Stimulated activated memory B cell treated with anti-CD40 and anti-IgM and Interleukin-4, amounts not matched to agents 10 μg/mL and 1 μg/mL and 100 μg/mL, for 72 hours (primary cell): Measurements from ENCODE around the gene ICOSLG.
"Not testable (repeated sequence)": the region's sequence is repeated elsewhere in the genome, so short reads cannot be mapped to it uniquely, and the experiment has no call there.

Experiments used
- ATAC-seq: fragments of 150-1000 bp; cut with Tn5 transposase; 2 replicates; pipeline ENCODE4 v1.10.0; 2021
- H3K27ac Mint-ChIP-seq: one replicate; pipeline ENCODE4 v1.8.0; 2022; ENCODE audit warnings: mild to moderate bottlenecking, mixed read lengths
- H3K27me3 Mint-ChIP-seq: one replicate; pipeline ENCODE4 v1.8.0; 2022; ENCODE audit warnings: mixed read lengths
- H3K36me3 Mint-ChIP-seq: one replicate; pipeline ENCODE4 v1.8.0; 2022; ENCODE audit warnings: mixed read lengths
- H3K4me1 Mint-ChIP-seq: one replicate; pipeline ENCODE4 v1.8.0; 2022; ENCODE audit warnings: mixed read lengths
- H3K4me3 Mint-ChIP-seq: one replicate; pipeline ENCODE4 v1.8.0; 2022; ENCODE audit warnings: mild to moderate bottlenecking, moderate library complexity, mixed read lengths
- H3K9me3 Mint-ChIP-seq: one replicate; pipeline ENCODE4 v1.8.0; 2022; ENCODE audit warnings: mixed read lengths

Gene ICOSLG, protein sequence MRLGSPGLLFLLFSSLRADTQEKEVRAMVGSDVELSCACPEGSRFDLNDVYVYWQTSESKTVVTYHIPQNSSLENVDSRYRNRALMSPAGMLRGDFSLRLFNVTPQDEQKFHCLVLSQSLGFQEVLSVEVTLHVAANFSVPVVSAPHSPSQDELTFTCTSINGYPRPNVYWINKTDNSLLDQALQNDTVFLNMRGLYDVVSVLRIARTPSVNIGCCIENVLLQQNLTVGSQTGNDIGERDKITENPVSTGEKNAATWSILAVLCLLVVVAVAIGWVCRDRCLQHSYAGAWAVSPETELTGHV

DNA sequence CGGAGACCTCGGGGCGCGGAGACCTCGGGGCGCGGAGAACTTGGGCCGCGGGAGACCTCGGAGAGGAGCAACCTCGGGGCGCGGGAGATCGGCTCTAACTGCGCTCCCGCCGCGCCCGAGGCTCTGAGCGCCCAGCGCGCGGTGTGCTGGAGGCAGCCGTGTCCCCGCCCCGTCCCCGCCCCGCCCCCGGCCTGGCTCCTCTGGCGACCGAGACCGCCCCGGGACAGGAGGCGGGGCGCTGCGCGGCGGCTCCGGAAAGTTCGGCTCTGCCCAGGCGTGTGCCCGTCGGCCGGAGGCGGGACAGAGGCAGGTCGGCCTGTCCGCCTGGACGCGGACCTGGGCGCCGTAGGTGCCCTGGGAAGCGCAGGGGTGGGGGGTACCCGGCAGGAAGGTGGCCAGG, at the start of gene ICOSLG:
Gene ICOSLG (minus strand): TSS at position 102 of the 400 bp plus-strand sequence. CDS start 126 bp downstream, outside the sequence.
- H3K27ac Mint-ChIP-seq, H3K27me3 Mint-ChIP-seq, H3K9me3 Mint-ChIP-seq, H3K36me3 Mint-ChIP-seq, H3K4me1 Mint-ChIP-seq, H3K4me3 Mint-ChIP-seq: not testable (repeated sequence)
- peak; percentile 71 for ATAC-seq

DNA sequence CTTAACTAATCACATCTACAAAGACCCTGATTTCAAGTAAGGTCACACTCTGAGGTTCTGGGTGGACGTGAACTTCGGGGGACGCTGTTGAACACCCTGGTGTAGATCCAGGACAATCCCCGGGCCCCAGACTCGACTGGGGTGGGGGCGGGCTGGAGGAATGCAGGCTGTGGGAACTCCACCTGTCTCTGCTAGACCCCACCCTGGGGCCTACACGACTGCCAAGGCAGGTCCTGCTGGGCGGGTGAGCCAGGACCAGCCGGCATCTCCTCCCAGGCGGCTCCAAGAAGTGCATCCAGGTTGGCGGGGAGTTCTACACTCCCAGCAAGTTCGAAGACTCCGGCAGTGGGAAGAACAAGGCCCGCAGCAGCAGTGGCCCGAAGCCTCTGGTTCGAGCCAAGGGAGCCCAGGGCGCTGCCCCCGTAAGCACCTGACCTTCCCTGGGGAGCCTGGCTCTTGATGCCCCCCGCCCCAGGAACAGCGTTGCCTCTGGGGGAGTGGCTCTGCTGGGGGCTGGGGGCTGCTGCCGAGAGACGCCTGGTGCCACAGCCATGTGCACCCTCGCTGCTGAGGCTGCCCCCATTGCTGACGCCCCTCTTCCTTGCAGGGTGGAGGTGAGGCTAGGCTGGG, 48.8 kb upstream of the ICOSLG start:
- H3K9me3 Mint-ChIP-seq, result no peaks in the 10 kb centered on the region
- no peaks in the 10 kb centered on the region for H3K36me3 Mint-ChIP-seq
- ATAC-seq, result no peak
- peaks cover 31% of the 10 kb centered on the region for H3K27me3 Mint-ChIP-seq
- H3K4me1 Mint-ChIP-seq, result peaks cover 27% of the 10 kb centered on the region
- H3K4me3 Mint-ChIP-seq, result no peak overlapping the region
- H3K27ac Mint-ChIP-seq, result no peak overlapping the region

DNA sequence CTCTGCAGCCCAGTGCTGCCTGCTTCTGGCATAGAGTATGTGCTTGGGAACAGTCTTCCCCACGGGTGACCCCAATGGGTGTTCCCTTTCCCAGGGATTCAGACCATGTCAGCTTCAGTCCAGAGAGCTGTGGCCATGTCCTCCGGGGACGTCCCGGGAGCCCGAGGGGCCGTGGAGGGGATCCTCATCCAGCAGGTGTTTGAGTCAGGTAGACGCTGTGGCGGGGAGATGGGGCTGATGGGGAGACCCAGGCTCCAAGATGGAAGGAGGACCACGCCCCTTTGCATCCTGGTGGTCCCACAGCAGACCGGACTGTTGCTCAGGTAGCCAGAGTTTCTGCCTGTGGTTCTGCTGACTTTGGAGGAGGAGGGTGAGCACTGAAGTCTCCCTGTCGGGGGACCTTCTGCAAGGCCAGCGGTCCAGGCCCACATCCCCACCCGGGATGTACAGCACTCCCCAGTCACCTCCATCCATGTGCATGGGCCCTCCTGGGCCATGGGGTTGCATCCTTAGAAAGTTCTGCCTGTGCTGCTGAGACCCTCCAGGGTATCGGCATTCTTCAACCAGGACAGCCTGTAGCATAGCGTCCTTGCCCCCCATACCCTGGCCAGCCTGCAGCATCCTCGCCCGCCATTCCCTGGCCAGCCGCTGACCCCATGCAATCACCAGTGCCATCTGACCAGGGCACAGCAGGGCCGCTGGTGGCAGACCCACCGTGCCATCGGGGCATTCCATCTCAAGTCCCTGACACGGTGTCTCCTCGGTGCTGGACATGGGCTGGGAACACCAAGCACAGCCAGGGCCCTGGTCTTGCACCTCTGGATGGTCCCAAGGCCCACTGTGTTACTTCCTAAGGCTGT, 47.7 kb upstream of the ICOSLG start:
- H3K36me3 Mint-ChIP-seq, result no peaks in the 10 kb centered on the region
- no peaks in the 10 kb centered on the region for H3K9me3 Mint-ChIP-seq
- no peak for ATAC-seq
- no peak overlapping the region for H3K4me3 Mint-ChIP-seq
- peaks cover 31% of the 10 kb centered on the region for H3K27me3 Mint-ChIP-seq
- no peak overlapping the region for H3K27ac Mint-ChIP-seq
- peaks cover 31% of the 10 kb centered on the region for H3K4me1 Mint-ChIP-seq

DNA sequence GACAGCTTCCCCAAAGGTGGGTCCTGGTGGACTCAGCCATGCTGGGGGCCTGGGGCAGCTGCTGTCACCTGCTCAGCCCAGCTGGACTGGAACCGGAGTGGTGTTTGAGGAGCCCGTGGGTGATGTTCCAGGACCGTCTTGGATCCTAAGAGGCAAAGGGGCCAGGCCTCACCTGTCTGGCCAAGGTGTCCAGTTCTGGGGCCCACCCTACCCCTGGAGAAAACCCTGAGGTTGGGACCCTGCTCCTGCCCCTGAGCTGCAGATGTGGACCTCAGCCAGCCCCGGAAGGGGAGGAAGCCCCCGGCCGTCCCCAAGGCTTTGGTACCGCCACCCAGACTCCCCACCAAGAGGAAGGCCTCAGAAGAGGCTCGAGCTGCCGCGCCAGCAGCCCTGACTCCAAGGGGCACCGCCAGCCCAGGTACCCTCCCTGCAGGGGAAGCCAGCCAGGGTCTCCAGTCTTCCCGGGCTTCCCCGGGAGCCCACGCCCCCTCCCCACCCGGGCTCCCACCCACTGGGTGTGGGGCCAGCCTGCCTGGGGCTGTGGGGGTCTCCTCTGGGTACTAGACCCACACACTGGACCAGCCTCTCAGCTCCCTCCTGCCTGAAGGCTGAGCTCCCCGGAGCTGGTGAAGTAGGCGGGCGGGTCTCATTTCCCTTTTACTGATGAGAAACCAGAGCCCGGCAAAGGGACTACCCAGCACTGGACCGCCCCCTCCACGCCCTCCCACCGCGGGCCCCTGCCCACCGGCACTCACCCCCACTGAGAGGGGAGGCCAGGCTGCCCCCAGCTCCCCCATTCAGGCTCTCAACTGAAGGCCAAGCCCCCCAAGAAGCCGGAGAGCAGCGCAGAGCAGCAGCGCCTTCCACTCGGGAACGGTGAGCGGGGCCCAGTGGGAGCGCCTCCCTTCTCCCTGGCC, 46.2 kb upstream of the ICOSLG start:
- ATAC-seq, result peak; percentile 31
- Mint-ChIP-seq H3K27me3 (peaks cover 44% of the 10 kb centered on the region), H3K4me1 (peaks cover 33% of the 10 kb centered on the region), H3K9me3 (no peaks in the 10 kb centered on the region), H3K27ac (no peak overlapping the region), H3K36me3 (no peaks in the 10 kb centered on the region), H3K4me3 (no peak overlapping the region)

DNA sequence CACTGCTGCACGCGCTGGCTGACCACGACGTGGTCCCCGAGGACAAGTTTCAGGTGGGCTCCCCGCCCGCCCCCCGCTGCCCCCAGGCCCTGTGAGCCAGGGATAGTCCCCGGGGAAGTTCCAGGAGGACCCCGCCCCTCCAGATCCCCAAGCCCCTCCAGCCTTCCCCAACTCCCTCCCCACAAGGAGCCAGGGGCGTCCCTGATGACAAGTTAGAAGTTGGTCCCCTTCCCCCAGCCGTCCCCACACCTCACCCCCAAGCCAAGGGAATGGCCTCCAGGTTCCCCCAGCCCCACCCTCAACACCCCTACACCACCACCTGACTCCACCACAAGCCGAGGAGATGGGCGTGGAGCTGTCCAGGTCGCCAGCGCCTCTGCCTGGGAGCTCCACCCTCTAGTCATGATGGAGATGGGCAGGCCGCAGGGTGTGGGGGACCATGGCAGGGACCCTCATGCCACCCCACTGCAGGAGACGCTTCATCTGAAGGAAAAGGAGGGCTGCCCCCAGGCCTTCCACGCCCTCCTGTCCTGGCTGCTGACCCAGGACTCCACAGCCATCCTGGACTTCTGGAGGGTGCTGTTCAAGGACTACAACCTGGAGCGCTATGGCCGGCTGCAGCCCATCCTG, 45.5 kb upstream of the ICOSLG start:
- Mint-ChIP-seq H3K4me3 (no peak overlapping the region), H3K9me3 (no peaks in the 10 kb centered on the region), H3K4me1 (peaks cover 26% of the 10 kb centered on the region), H3K27ac (no peak overlapping the region), H3K36me3 (no peaks in the 10 kb centered on the region), H3K27me3 (peaks cover 48% of the 10 kb centered on the region)
- no peak for ATAC-seq

DNA sequence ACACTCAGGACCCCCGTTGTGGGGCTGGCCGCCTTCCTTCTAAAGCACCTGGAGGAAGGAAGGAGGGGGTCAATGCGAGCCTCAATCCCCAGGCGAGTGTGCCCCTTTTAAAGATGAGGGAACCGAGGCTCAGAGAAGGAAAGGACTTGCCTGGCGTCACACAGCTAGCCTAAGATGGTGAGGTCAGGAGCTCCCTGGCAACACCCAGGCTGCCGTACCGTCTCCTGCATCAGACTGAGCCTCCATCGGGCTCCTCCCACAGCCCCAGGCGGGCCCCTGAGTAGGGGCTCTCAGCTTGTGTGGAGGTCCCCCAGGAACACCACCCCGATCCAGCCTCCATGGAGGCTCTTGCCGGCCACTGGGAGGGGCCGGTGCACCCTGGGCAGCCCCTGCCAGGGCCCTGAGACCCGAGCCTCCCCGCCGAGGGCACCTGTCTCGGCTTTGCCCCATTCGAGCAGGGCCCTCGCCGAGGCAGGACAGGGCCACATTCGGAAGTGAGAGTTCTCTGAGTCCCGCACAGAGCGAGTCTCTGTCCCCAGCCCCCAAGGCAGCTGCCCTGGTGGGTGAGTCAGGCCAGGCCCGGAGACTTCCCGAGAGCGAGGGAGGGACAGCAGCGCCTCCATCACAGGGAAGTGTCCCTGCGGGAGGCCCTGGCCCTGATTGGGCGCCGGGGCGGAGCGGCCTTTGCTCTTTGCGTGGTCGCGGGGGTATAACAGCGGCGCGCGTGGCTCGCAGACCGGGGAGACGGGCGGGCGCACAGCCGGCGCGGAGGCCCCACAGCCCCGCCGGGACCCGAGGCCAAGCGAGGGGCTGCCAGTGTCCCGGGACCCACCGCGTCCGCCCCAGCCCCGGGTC, 44.6 kb upstream of the ICOSLG start, which contains the start of gene AIRE:
Gene AIRE (plus strand): TSS at position 739 of the 855 bp plus-strand sequence. CDS start 131 bp downstream, outside the sequence.
- H3K9me3 Mint-ChIP-seq, result no peaks in the 10 kb centered on the region
- H3K27ac Mint-ChIP-seq, result no peak within 1 kb of the TSS
- no peak within 1 kb of the TSS for H3K4me3 Mint-ChIP-seq
- peaks cover 42% of the 10 kb centered on the region for H3K27me3 Mint-ChIP-seq
- H3K4me1 Mint-ChIP-seq, result peaks cover 20% of the 10 kb centered on the region
- no peak for ATAC-seq
- H3K36me3 Mint-ChIP-seq, result no peaks in the 10 kb centered on the region

DNA sequence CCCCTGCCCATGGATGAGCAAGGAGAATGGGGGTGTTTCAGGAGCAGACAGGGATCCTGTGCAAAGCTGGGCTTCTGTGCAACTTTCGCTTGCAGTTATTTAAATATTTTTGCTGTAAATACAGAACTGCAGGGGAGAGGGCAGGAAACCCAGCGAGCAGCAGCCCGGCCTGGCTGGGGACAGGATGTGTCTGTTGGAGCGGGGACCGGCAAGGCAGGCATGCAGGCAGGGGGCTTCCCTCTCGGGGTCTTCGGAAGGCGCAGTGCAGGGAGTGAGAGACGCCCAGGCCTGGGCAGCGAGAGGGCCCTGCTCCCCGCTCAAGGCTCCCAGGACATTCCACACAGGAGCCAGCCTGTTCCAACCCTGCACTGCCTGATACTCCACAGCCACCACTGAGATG, 43.2 kb upstream of the ICOSLG start:
- Mint-ChIP-seq H3K4me1 (peaks cover 20% of the 10 kb centered on the region), H3K4me3 (no peak overlapping the region), H3K27ac (no peak overlapping the region), H3K36me3 (no peaks in the 10 kb centered on the region), H3K27me3 (peaks cover 33% of the 10 kb centered on the region), H3K9me3 (no peaks in the 10 kb centered on the region)
- no peak for ATAC-seq

DNA sequence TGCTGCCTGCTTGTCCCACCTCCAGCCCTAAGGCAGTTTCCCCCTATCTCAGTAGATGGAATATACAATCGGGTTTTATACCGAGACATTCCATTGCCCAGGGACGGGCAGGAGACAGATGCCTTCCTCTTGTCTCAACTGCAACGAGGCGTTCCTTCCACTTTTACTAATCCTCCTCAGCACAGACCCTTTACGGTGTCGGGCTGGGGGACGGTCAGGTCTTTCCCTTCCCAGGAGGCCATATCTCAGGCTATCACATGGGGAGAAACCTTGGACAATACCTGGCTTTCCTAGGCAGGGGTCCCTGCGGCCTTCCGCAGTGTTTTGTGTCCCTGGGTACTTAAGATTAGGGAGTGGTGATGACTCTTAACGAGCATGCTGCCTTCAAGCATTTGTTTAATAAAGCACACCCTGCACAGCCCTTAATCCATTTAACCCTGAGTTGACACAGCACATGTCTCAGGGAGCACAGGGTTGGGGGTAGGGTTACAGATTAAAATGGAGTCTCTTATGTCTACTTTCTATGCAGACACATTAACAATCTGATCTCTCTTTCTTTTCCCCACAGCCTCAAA, 42.6 kb upstream of the ICOSLG start:
- not testable (repeated sequence) for H3K9me3 Mint-ChIP-seq, ATAC-seq, H3K27ac Mint-ChIP-seq, H3K36me3 Mint-ChIP-seq, H3K4me3 Mint-ChIP-seq
- Mint-ChIP-seq H3K4me1 (peaks cover 20% of the 10 kb centered on the region), H3K27me3 (peaks cover 27% of the 10 kb centered on the region)

DNA sequence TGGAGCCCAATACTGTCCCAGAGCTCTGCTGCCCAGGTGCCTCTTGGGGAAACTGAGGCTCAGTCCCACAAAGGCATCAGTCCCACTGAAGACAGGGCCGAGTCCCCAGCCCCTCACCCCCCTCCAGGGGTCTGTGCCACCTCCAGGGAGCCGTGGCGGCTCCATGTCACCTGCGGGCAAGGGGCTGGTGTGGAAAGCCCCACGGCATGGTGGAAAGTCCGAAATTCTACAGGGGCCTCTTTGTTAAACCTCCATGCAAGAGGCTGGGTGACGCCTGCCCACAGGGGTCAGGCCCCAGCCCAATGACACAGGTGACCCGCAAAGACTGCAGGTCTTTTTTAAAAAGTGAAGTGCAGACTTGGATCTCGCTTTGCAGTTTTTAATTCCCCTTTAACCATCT, 41.6 kb upstream of the ICOSLG start:
- Mint-ChIP-seq H3K4me1 (peaks cover 14% of the 10 kb centered on the region), H3K27ac (peak overlapping the region; percentile 4), H3K4me3 (no peak overlapping the region), H3K36me3 (no peaks in the 10 kb centered on the region), H3K27me3 (peaks cover 18% of the 10 kb centered on the region), H3K9me3 (no peaks in the 10 kb centered on the region)
- no peak for ATAC-seq

DNA sequence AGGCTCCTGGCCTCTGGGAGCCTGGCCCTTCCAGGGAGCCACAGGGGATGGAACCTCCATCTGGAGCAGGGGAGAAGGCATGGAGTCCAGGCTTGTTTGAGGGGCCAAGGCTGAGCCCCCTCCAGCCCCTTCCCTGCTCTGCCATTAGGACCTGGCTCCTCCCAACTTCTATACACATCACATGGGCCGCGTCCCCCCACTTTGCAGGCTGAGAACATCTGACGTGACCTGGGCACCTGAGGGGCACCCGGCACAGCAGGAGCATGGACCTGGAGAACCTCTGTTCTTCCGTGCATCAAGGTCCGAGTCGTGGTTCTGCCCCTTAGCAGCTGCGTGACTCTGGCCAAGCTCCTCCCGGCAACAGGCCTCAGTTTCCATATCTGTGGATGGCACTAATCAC, 41.1 kb upstream of the ICOSLG start:
- H3K27ac Mint-ChIP-seq, result no peak overlapping the region
- no peaks in the 10 kb centered on the region for H3K9me3 Mint-ChIP-seq
- no peaks in the 10 kb centered on the region for H3K36me3 Mint-ChIP-seq
- no peak overlapping the region for H3K4me3 Mint-ChIP-seq
- no peak for ATAC-seq
- peaks cover 17% of the 10 kb centered on the region for H3K27me3 Mint-ChIP-seq
- H3K4me1 Mint-ChIP-seq, result peaks cover 14% of the 10 kb centered on the region

DNA sequence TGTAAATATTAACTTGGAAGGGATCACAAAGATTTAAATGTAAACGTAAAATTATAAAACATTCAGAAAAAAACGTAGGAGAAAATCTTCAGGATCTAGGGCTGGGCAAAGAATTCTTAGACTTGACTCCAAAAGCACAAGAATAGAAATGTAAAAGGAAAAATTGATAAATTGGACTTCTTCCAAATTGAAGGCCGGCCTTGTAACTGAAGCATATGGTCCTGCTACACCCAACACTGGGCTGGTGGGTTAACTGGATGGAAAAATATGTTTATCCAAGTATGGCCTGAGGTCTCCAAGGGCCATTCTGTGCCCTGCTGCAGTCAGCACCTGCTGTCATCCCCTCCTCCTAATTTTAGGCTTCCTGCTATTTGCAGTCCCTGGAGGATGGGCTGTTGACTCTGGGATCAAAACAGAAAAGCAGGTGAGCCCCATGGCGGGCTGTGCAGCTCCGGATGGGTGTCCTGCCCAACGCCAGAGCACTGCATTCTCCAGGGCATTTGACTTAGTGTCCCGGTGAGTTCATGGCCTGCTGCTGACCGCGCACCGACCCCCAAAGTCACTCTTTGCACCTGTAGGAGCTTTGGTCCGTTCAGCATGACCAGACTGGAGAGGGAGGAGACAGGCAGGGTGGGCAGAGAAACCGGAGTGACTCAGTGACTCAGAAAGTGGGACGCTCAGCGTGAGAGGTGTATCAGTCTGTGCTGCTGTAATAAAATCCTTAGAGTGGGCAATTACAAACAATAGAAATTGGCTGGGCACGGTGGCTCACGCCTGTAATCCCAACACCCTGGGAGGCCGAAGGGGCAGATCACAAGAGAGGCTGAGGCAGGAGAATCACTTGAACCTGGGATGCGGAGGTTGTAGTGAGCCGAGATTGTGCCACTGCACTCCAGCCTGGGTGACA, 38.9 kb upstream of the ICOSLG start:
- no peak for ATAC-seq
- H3K27ac Mint-ChIP-seq, result no peak overlapping the region
- H3K27me3 Mint-ChIP-seq, result peaks cover 17% of the 10 kb centered on the region

DNA sequence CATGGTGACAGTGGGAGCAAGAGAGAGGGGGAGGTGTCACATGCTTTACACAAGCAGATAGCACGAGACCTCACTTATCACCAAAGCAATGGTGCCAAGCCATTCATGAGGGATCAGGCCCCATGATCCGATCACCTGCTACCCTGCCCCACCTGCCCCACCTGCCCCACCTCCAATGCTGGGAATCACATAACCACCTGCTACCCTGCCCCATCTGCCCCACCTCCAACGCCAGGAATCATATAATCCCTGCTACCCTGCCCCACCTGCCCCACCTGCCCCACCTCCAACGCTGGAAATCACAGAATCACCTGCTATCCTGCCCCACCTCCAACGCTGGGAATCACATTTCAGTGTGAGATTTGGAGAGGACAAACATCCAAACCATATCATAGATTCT, 34.3 kb upstream of the ICOSLG start:
- Mint-ChIP-seq H3K36me3 (no peaks in the 10 kb centered on the region), H3K4me1 (no peaks in the 10 kb centered on the region), H3K4me3 (no peak overlapping the region), H3K9me3 (no peaks in the 10 kb centered on the region), H3K27me3 (peaks cover 22% of the 10 kb centered on the region), H3K27ac (no peak overlapping the region)
- no peak for ATAC-seq

More for the DNA sequence above, 38.9 kb upstream of the ICOSLG start:
- Mint-ChIP-seq H3K4me1 (peaks cover 14% of the 10 kb centered on the region), H3K36me3 (no peaks in the 10 kb centered on the region), H3K4me3 (no peak overlapping the region), H3K9me3 (no peaks in the 10 kb centered on the region)
